ELR (cell line): Measurements from ENCODE around the gene RNF144B.
A peak's percentile ranks its signal among the peaks of the same experiment; 100 is the strongest.
"Not testable (repeated sequence)": the region's sequence is repeated elsewhere in the genome, so short reads cannot be mapped to it uniquely, and the experiment has no call there.

Source experiments
- DNase-seq: peaks from one replicate; pipeline ENCODE4 v3.0.0-alpha.2; 2015; ENCODE audit warnings: low read depth

The RNF144B gene

GRCh38 chr6:18445228-18445627, 58.1 kb downstream of the RNF144B start:
- DNase-seq: no peak

DNA sequence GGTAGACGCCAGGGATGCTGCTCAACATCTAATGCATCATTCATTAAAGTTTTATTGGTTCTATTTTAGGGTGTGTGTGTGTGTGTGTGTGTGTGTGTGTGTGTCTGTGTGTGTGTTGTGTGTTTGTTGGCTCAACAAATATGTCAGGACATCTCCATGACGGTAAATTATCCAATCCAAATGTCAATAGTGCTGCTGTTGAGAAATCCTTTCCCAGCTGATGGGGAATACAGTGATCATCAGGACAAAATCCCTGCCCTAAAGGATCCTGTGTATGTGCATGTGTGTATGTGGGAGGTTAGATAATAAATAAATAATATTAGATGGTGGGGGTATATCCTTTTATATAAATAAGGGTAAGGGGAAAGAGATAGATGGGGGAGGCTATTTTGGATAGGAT, 59.6 kb downstream of the RNF144B start:
- no peak for DNase-seq

GRCh38 chr6:18447552-18447951, 60.4 kb downstream of the RNF144B start:
- DNase-seq: peak; percentile 44

GRCh38 chr6:18451756-18452155, 64.6 kb downstream of the RNF144B start:
- no peak for DNase-seq

DNA sequence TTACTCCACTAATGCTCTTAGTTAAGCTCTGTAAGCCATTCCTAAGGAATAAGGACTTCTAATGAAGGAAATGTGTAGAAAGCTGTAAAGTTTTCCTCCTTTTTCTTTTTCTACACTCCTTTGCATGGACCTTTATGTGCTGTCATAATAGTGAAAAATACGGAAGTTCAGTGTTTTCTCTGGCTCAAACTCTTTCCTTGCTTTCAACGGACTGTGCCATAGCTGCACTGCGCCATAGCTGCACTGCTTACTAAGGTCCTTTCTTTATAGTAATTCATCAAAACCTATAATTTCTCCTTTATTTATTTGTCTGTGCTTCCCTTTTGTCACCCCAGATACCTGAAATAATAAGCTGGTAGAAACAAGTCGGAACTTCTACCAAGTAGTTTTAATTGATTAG, 67.3 kb downstream of the RNF144B start:
- no peak for DNase-seq

- no peak for DNase-seq
Observed at GRCh38 chr6:18457065-18457737, 70.1 kb downstream of the RNF144B start.

GRCh38 chr6:18458086-18458485, 70.9 kb downstream of the RNF144B start:
- DNase-seq: not testable (repeated sequence)

DNA sequence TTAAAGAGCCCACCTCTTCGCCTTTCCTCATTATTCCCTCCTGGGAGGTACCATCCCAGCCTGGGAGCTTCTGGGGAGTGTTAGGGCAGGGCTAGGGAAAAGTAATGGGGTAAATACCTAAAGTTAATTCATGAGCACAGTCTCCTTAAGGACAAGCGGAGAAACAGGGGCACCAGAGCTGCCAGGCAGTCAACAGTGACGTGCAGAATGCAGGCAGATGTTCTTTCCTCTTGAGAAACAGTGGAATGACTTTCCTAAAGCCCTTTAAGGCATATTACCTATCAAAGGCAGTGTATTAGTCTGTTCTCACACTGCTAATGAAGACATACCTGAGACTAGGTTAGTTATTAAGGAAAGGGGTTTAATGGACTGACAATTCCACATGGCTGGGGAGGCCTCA, 76.3 kb downstream of the RNF144B start:
- no peak for DNase-seq

GRCh38 chr6:18464176-18464575, 77.0 kb downstream of the RNF144B start:
- DNase-seq: no peak

DNA sequence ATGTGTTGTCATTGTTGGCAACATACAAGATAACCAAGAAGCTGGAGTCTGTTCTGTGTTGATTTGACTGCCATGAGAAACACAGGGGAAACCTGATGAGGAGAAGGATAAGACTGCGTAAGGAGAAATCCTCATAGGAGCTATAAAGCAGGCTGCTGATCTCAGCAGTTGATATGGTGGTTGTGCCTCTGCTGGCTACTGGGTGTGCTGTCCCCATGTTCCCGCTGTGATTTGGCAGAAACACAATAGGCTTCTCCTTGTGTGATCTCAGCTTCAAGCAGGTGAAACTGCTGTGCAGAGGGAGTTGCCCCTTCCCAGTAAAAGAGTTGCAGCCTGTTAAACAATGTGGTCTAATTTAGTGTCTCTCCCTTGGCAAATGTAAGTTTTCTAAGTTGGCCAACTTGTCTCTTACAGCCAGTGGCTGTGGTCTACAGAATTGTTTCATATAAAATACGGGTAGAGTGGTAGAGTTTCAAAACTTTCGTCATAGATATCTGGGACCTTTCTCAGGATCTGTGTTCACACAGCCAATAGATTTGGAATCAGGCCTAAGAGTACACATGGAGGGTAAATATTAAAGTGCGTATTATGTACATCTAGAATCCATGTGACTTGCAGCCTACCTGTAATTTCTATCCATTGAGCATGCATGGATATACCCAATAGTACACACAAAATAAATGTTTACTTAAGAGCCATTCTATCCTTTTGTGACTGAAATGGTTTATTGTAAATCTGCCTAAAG, 78.4 kb downstream of the RNF144B start:
- no peak for DNase-seq

- DNase-seq: no peak
Observed at GRCh38 chr6:18467741-18468502, 80.8 kb downstream of the RNF144B start.

- no peak for DNase-seq
Observed at GRCh38 chr6:18468503-18468843, 81.3 kb downstream of the RNF144B start.

- no peak for DNase-seq
Observed at GRCh38 chr6:18469536-18469935, 82.4 kb downstream of the RNF144B start.

DNA sequence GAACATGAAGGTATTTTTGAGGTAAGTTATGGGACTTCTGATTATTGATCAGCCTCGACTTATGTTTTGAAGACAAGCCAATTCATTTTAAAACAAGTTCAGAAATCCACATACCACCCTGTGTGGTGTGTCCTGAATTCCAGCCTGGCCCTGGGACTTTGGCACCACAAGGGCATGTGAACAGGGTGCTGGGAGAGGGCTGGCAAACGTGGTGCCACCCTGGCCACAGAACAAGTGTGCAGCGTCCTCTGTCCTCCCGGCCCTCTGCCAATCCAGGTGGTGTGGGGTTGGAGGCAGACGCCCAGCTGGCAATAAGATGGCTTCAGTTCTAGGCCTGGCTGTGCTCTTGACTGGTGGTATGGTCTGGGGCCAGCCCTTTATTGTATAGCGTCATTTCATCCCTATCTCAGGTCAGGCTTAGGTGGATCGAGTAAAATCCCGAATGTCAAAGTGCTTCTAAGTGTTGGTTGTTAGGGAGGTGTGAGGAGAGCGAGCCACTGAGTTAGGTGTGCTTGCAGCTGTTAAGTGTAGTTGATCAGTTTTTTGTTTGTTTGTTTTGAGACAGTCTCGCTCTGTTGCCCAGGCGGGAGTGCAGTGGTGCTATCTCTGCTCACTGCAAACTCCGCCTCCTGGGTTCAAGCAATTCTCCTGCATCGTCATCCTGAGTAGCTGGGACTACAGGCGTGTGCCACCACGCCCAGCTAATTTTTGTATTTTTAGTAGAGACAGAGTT, 84.2 kb downstream of the RNF144B start:
- DNase-seq: no peak

GRCh38 chr6:18472941-18473340, 85.8 kb downstream of the RNF144B start:
- DNase-seq: no peak

DNA sequence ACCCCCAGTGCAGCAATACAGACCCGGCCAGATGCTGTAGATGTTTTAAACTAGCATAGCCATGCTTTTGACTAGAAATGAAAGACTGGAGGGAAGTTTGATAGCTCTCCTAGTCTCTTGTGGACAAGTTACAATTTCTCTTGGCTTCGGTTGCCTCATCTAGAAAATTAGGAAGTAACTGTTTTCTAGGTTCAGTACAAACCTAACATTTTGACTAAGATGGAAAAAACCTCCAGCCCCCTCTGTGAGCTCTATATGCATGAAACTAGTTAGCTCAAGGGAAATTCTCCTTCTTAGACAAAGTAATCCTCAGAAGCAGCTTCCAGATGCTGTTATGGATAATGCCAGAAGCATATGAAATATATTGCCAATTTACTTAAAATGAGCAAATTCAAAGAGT, 86.6 kb downstream of the RNF144B start:
- DNase-seq: no peak

- peak; percentile 12 for DNase-seq
Observed at GRCh38 chr6:18477301-18477941, 90.3 kb downstream of the RNF144B start.

DNA sequence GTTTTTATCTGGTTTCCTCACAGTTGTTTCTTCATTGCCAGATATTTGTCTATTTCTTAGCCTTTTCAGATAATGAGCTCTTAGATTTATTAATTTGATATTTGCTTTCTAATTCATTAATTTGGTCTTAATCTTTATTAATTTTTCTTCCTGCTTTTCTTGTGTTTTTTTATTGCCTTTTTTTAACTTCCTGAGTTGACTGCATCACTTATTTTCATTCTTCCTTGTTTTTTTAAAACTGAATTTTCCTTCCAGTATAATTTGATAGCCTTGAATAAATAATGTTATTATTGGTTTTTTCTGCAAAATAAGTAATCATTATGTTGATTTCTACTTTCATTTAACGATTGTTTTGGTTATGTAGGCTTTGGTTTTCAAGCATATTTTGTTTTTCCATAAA, 91.5 kb downstream of the RNF144B start:
- DNase-seq: no peak

DNA sequence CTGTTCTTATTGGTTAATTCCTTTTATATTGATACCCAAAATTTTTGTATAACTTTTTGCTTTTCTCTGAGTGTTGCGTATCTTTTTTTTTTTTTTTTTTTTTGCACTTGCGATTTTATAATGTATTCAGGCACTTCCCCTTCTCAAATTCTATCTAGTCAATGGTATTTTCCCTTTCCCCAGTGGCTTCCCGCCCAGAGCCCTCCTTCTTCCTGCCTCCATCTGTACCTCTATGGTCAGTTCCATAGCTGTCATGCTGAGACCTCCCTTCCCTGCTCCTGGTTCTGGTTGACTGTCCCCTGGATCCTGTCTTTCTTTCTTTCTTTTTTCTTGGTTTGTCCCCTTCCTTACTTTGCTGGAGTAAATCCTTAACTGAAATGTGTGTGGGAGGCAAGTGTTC, 94.7 kb downstream of the RNF144B start:
- no peak for DNase-seq

DNA sequence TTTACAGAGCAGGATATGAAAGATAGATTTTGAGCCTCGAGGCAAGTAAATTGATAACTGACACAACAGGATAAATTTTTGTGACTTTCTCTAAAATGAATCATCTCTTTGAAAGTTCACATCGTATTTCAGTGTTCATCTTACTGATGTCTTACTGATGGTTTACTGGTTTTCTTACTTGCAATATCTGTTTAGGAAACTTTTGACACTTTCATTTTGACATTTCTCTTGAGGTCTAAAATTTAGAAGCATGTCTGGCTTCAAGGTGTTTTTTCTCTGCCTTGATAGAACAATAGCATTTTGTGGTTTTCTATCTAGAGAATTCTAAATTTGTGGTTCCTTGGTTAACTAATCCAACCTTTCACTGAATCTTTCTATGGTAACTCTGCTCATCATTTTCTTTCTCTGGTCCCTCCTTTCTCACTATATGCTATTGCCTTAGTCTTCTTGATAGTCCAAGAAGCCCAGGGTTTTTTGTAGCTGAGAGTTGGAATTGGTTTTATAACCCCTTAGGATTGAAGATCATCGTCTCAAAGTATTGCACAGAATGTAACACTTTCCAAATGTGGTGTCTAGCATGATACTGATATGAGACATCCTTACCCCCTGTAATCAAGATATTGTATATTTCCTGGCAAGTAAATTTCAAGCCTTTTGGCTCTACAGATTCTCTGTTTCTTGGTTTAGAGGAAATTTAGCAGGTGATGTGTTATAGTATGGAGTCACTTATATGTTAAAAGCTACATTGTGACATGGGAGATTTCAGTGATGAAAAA, 98.7 kb downstream of the RNF144B start:
- no peak for DNase-seq

DNA sequence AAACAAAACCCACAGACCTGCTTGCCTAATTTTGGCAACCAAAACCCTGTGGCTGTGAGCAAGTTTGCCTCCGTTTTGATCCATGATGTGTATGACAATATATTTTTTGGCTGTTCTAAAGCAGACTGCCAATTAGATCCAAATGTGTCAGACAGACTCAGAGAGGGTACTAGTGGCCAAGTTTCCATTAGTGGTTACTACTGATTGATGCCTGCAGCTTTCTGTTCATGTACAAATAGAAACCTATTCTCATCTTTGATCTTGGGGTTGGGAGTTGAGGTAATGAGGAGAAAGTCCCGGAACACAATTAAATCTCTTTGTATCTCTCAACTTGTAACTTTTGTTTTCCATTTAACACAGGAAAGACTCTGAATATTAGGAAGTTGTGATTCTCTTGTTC, 100.9 kb downstream of the RNF144B start:
- no peak for DNase-seq
